ENCODE results near the gene TBC1D3K. TPM values are rescaled to one million over a fixed set of nuclear protein-coding genes. Genes with fewer than 3 reads are reported as not detected.
"Not testable (repeated sequence)": the region's sequence is repeated elsewhere in the genome, so short reads cannot be mapped to it uniquely, and the experiment has no call there.

Gene TBC1D3K
- 0.43 and 1.1 TPM in 2 replicates for total RNA-seq (2014; rRNA removed; shearing (Covaris generic))

DNA sequence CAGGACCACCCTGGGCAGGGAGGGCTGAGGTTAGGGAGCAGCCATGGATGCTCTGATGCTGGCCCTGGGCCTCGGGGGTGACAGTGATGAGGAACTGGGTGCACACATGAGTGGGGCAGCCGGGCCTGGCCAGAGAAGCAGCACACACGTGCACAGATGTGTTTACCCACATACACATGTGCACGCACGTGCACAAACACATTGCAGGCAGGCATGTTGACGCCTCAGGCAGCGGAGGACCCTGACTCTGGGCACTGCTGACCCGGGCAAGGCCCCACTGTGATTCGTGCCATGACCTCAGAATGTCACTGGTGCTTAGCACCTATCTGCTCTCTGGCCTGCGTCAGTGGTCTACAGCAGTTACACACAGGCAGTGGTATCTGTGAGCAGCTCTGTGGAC is at the start of gene TBC1D3K:
TBC1D3K (plus strand) TSS at position 301 of the 400 bp plus-strand sequence. CDS start 1,585 bp downstream, outside the sequence.
- DNase-seq (ENCODE audit: low spot score); in situ Hi-C loops (cut with HindIII; ENCODE audit: low sequenced_read_pairs): not testable (repeated sequence)

DNA sequence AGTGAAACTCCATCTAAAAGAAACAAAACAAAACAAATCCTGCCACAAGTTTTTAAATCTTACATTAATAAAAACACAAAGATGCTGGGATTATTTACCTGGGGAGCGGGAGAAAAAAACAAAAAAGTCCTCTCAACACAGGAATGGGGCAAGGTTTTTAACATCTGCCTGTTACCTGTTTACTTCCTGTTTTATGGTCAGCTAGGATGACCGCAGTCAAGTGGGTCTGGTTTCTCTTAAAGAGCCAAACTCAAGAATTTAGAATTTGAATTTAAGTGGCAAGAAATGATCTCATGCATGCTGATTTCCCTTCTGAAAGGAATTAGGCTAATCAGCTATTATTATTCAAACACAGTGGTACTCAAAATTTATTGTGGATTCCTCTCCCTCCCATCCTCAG is 39.7 kb upstream of the TBC1D3K start:
- no peak for DNase-seq (ENCODE audit: low spot score)
- in situ Hi-C loops (cut with HindIII; ENCODE audit: low sequenced_read_pairs) = no loop called here

DNA sequence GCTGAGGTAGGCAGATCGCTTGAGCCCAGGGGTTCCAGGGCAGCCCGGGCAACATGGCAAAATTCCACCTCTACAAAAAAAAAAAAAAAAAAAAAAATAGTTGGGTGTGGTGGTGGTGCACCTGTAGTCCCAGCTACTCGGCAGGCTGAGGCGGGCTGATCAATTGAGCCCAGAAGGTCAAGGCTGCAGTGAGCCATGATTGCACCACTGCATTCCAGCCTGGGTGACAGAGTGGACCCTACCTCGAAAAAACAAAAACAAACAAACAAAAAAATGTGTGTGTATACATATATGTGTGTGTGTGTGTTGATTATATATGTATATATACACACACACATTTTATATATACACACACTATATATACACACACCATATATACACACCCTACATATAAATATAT is 39.1 kb upstream of the TBC1D3K start:
- in situ Hi-C loops (cut with HindIII; ENCODE audit: low sequenced_read_pairs) = no loop called here
- DNase-seq (ENCODE audit: low spot score) = no peak

DNA sequence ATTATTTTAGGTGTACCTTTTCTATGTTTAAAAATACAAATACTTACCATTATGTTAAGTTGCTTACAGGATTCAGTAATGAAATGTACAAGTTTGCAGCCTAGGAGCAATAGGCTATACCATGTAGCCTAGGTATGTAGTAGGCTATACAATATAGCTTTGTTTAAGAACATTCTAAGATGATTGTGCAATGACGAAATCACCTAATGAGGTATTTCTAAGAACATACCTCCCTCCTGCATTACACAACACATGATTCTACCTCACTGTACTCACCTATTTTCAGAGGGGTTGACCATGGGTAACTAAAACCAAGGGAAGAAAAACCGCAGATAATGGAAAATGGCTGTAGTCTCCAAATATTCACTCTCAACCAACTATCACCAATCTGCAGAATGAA is 35.3 kb upstream of the TBC1D3K start:
- in situ Hi-C loops (cut with HindIII; ENCODE audit: low sequenced_read_pairs) = no loop called here
- no peak for DNase-seq (ENCODE audit: low spot score)

DNA sequence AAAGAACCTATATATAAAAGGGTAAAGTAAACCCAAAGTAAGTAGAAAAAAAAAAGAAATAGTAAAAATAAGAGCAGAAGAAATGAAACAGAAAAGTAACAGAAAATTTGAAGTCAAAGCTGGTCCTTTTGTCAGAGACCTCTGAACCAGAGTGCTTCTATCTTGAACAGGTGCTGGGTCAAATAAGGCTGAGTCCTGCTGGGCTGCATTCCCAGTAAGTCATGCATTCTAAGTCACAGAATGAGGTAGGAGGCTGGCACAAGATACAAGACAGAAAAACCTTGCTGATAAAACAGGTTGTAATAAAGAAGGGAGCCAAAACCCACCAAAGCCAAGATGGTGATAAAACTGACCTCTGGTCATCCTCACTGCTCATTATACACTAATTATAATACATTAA is 27.3 kb upstream of the TBC1D3K start:
- DNase-seq (ENCODE audit: low spot score) = peak; percentile 8
- in situ Hi-C loops (cut with HindIII; ENCODE audit: low sequenced_read_pairs) = not testable (repeated sequence)

Other genes starting within 250 kb of the TBC1D3K start
- not detected in 2 replicates for gene HNF1B, start 179.4 kb upstream of the TBC1D3K start, total RNA-seq (2014; rRNA removed; shearing (Covaris generic))
- 0.55 and 1.6 TPM in 2 replicates for gene TBC1D3L, start 64.6 kb downstream of the TBC1D3K start, total RNA-seq (2014; rRNA removed; shearing (Covaris generic))
- gene TBC1D3D, start 79.6 kb downstream of the TBC1D3K start, total RNA-seq (2014; rRNA removed; shearing (Covaris generic)) = not detected in 2 replicates
- gene TBC1D3C, start 144.2 kb downstream of the TBC1D3K start, total RNA-seq (2014; rRNA removed; shearing (Covaris generic)) = 0.98 and 1.7 TPM in 2 replicates
- gene TBC1D3E, start 203.5 kb downstream of the TBC1D3K start, total RNA-seq (2014; rRNA removed; shearing (Covaris generic)) = not detected in 2 replicates

Measured in G401 (cell line).